ENCODE results near the gene CEACAM19. TPM values are rescaled to one million over a fixed set of nuclear protein-coding genes. Genes with fewer than 3 reads are reported as not detected.

Gene CEACAM19
- total RNA-seq, 4 donors from 2014 or later: 2.5 to 5.1 (median 3.7) TPM

DNA sequence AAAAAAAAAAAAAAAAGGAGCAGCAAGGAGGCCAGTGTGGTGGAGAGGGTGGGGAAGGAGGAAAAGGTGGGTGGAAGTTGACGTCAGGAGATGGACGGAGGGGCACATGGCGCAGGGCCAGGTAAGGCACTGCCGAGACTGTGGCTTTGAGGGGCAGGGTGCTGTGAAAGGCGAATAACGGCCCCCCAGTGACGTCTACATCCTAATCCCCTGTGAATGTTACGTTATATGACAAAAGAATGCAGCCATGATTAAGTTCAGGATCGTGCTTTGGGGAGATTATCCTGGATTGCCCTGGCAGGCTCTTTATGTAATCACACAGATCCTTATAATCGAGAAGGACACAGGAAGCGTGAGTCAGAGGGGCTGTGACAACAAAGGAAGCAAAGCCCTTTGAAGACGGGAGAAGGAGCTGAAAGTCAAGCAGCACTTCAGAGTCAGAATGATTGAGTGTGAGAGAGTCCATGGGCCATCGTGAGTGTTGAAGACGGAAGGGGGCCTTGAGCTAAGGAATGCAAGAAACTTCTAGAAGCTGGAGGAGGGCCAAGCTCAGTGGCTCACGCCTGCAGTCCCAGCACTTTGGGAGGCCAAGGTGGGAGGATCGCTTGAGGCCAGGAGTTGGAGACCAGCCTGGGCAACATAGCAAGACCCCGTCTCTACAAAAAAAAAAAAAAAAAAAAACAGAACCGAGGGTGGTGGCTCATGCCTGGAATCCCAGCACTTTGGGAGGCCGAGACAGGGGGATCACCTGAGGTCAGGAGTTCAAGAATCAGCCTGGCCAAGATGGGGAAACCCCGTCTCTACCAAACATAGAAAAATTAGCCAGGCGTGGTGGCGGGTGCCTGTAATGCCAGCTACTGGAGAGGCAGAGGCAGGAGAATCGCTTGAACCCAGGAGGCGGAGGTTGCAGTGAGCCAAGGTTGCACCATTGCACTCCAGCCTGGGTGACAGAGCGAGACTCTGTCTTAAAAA, 13.9 kb downstream of the CEACAM19 start:
- WGBS: 33% methylated on average over 25 of the region's 25 CpGs
- Histone ChIP-seq H3K27me3 (no peaks in the 10 kb centered on the region), H3K36me3 (peaks cover 6 to 30% (median 22%) of the 10 kb centered on the region in 4 donors), H3K27ac (replicated peaks in 1 of 4) (peak overlapping the region; percentile 6 to 50 (median 33)), H3K4me3 (no peak overlapping the region), H3K9me3 (no peaks in the 10 kb centered on the region), H3K4me1 (peaks cover 8 to 21% (median 16%) of the 10 kb centered on the region in 4 donors)
- intact Hi-C loops (cut with DNase I): loop anchor here (5.0 kb wide), 1 partner anchor 37 kb away; no protein-coding TSS in a partner anchor
- TF ChIP-seq POLR2AphosphoS5 (IDR thresholded peaks at IDR 0.05) (peak; percentile 15 to 54), POLR2A (IDR thresholded peaks at IDR 0.05; ENCODE audit: low read depth) (no peak)
- DNase-seq (ENCODE audit: extremely low spot score): no peak

DNA sequence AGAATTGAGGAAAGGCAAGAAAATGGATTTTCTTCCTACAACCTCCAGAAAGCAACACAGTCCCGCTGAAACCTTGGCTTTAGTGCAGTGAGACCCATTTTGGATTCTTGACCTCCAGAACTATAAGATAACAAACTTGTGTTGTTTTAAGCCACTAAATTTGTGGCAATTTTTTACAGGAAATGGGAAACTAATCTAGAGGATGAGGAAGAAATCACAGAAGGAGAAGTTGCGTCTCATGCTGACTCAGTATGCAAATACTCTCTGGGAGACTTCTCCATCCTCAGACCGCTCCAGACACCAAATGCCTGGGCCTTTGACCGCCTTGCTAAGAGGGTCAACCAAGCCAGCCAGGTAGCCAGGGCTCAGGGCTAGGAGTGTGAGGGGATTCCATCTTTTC, 14.6 kb downstream of the CEACAM19 start:
- Histone ChIP-seq H3K4me1 (peaks cover 8 to 21% (median 16%) of the 10 kb centered on the region in 4 donors), H3K36me3 (peaks cover 0 to 23% (median 15%) of the 10 kb centered on the region in 4 donors), H3K27ac (replicated peaks in 1 of 4) (peak overlapping the region in 2 of 4 donors; percentile 40 to 50), H3K9me3 (no peaks in the 10 kb centered on the region), H3K27me3 (no peaks in the 10 kb centered on the region), H3K4me3 (no peak overlapping the region)
- DNase-seq (ENCODE audit: extremely low spot score): no peak
- TF ChIP-seq EP300 (IDR thresholded peaks at IDR 0.05) (no peak), POLR2A (IDR thresholded peaks at IDR 0.05; ENCODE audit: low read depth) (no peak), POLR2AphosphoS5 (IDR thresholded peaks at IDR 0.05) (no peak)
- TF ChIP-seq, protein P1, sequence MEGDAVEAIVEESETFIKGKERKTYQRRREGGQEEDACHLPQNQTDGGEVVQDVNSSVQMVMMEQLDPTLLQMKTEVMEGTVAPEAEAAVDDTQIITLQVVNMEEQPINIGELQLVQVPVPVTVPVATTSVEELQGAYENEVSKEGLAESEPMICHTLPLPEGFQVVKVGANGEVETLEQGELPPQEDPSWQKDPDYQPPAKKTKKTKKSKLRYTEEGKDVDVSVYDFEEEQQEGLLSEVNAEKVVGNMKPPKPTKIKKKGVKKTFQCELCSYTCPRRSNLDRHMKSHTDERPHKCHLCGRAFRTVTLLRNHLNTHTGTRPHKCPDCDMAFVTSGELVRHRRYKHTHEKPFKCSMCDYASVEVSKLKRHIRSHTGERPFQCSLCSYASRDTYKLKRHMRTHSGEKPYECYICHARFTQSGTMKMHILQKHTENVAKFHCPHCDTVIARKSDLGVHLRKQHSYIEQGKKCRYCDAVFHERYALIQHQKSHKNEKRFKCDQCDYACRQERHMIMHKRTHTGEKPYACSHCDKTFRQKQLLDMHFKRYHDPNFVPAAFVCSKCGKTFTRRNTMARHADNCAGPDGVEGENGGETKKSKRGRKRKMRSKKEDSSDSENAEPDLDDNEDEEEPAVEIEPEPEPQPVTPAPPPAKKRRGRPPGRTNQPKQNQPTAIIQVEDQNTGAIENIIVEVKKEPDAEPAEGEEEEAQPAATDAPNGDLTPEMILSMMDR (IDR thresholded peaks at IDR 0.05): no peak
- intact Hi-C loops (cut with DNase I): loop anchor here (5.0 kb wide), 1 partner anchor 36 kb away; no protein-coding TSS in a partner anchor
- WGBS: 57% methylated on average over 4 of the region's 4 CpGs

DNA sequence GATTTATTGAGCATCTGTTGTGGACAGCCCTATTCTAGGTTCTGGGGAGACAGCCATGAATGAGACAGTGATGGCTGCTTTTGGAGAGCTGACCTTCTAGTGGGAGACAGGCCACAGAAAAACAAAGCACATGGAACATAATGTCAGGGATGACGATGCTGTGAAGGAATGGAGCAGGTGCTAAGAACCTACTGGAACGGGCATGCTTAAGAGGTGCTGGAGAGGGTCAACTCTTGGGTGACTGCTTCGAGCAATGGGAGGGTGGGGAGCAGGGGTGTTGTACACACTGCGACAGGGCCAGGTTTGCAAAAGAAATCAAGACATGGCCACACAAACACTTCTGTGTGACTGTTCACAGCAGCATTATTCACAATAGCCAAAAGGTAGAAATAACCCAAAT, 15.6 kb downstream of the CEACAM19 start:
- TF ChIP-seq POLR2AphosphoS5 (IDR thresholded peaks at IDR 0.05): no peak
- no peak for TF ChIP-seq EP300 (IDR thresholded peaks at IDR 0.05)
- no peak for TF ChIP-seq POLR2A (IDR thresholded peaks at IDR 0.05; ENCODE audit: low read depth)
- TF ChIP-seq, protein P1 (IDR thresholded peaks at IDR 0.05): no peak
- H3K27ac ChIP-seq (replicated peaks in 1 of 4): no peak overlapping the region
- H3K4me3 ChIP-seq: no peak overlapping the region
- H3K27me3 ChIP-seq: no peaks in the 10 kb centered on the region
- DNase-seq (ENCODE audit: extremely low spot score): no peak
- no peaks in the 10 kb centered on the region for H3K9me3 ChIP-seq
- peaks cover 12 to 24% (median 19%) of the 10 kb centered on the region in 4 donors for H3K4me1 ChIP-seq
- WGBS: 71% methylated on average over 4 of the region's 4 CpGs
- intact Hi-C loops (cut with DNase I): loop anchor here (5.0 kb wide), 1 partner anchor 35 kb away; no protein-coding TSS in a partner anchor
- H3K36me3 ChIP-seq: peaks cover 0 to 16% (median 9%) of the 10 kb centered on the region in 4 donors

DNA sequence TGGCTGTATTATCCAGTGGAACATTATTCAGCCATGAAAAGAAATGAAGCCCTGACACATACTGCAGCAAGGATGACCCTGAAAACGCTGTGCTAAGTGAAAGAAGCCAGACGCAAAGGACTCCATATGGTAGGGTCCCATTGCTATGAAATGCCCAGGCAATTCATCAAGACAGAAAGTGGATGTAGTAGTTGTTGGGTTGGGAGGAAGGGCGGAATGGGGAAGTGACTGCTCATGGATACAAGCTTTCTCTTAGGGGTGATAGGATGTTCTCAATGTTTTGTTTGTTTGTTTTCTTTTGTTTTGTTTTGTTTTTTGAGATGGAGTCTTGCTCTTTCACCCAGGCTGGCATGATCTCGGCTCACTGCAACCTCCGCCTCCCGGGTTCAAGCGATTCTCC, 16.6 kb downstream of the CEACAM19 start:
- Histone ChIP-seq H3K9me3 (no peaks in the 10 kb centered on the region), H3K27ac (replicated peaks in 1 of 4) (no peak overlapping the region), H3K27me3 (no peaks in the 10 kb centered on the region), H3K4me1 (peaks cover 17 to 26% (median 22%) of the 10 kb centered on the region in 4 donors), H3K36me3 (peaks cover 0 to 9% (median 6%) of the 10 kb centered on the region in 4 donors), H3K4me3 (no peak overlapping the region)
- TF ChIP-seq POLR2AphosphoS5 (IDR thresholded peaks at IDR 0.05) (no peak), EP300 (IDR thresholded peaks at IDR 0.05) (no peak), POLR2A (IDR thresholded peaks at IDR 0.05; ENCODE audit: low read depth) (no peak)
- TF ChIP-seq, protein P1 (IDR thresholded peaks at IDR 0.05): no peak
- intact Hi-C loops (cut with DNase I): loop anchor here (2.0 to 5.0 kb wide), 2 partner anchors 34 to 83 kb away; no protein-coding TSS in a partner anchor
- no peak for DNase-seq (ENCODE audit: extremely low spot score)
- WGBS: 85% methylated on average over 7 of the region's 7 CpGs
